MM.1S (cell line): ENCODE data around the gene ATRN.

ENCODE experiments used
- DNase-seq: peaks from one replicate; pipeline ENCODE4 v3.0.0-alpha.2; 2015
- H2AFZ ChIP-seq: fragments of 300-600 bp; sonication (generic); 2 replicates; pipeline ENCODE4 v1.6.0; 2016; ENCODE audit warnings: antibody characterized with exemption, low read length
- H3F3A ChIP-seq: fragments of 300-600 bp; sonication (generic); 2 replicates; pipeline ENCODE4 v1.6.1; 2016; ENCODE audit warnings: mild to moderate bottlenecking, antibody characterized with exemption, low read length, moderate library complexity, mixed read lengths; ENCODE audit not compliant: insufficient read depth
- H3K27ac ChIP-seq: fragments of 300-600 bp; sonication (generic); 2 replicates; pipeline ENCODE4 v1.5.1; 2016; ENCODE audit warnings: mild to moderate bottlenecking, low read length
- H3K27me3 ChIP-seq: fragments of 300-600 bp; sonication (generic); replicated peaks from 2 replicates; pipeline ENCODE4 v1.6.0; 2016; ENCODE audit warnings: low read length; ENCODE audit not compliant: insufficient read depth
- H3K36me3 ChIP-seq: fragments of 300-600 bp; sonication (generic); replicated peaks from 2 replicates; pipeline ENCODE4 v1.6.1; 2016; ENCODE audit warnings: mild to moderate bottlenecking, low read length, mixed read lengths; ENCODE audit not compliant: insufficient read depth
- H3K4me1 ChIP-seq: fragments of 300-600 bp; sonication (generic); 2 replicates; pipeline ENCODE4 v1.6.1; 2016; ENCODE audit warnings: low read length, mixed read lengths
- H3K4me2 ChIP-seq: fragments of 300-600 bp; sonication (generic); 2 replicates; pipeline ENCODE4 v1.6.0; 2016; ENCODE audit warnings: low read depth, low read length
- H3K4me3 ChIP-seq: fragments of 300-600 bp; sonication (generic); 2 replicates; pipeline ENCODE4 v1.5.1; 2016; ENCODE audit warnings: low read length, mixed read lengths
- H3K79me2 ChIP-seq: fragments of 300-600 bp; sonication (generic); 2 replicates; pipeline ENCODE4 v1.6.1; 2016; ENCODE audit warnings: mixed run types, low read length, mixed read lengths
- H3K9ac ChIP-seq: fragments of 300-600 bp; sonication (generic); 2 replicates; pipeline ENCODE4 v1.6.1; 2016; ENCODE audit warnings: low read length, mixed read lengths
- H3K9me2 ChIP-seq: fragments of 300-600 bp; sonication (generic); replicated peaks from 2 replicates; pipeline ENCODE4 v1.6.1; 2016; ENCODE audit warnings: mild to moderate bottlenecking, low read length, mixed read lengths; ENCODE audit not compliant: insufficient read depth
- H3K9me3 ChIP-seq: fragments of 300-600 bp; sonication (generic); replicated peaks from 2 replicates; pipeline ENCODE4 v1.6.1; 2016; ENCODE audit warnings: mild to moderate bottlenecking, low read length, mixed read lengths; ENCODE audit not compliant: insufficient read depth
- H4K20me1 ChIP-seq: fragments of 300-600 bp; sonication (generic); 2 replicates; pipeline ENCODE4 v1.6.1; 2016; ENCODE audit warnings: mild to moderate bottlenecking, low read length, moderate library complexity, mixed read lengths; ENCODE audit not compliant: insufficient read depth
- EZH2 ChIP-seq: fragments of 300-600 bp; sonication (generic); optimal IDR thresholded peaks from 2 replicates; pipeline ENCODE3; 2017; ENCODE audit warnings: low read depth, mild to moderate bottlenecking, antibody characterized with exemption, low read length, mixed read lengths
- EZH2phosphoT487 ChIP-seq: fragments of 300-600 bp; sonication (generic); IDR thresholded peaks from 2 replicates; pipeline ENCODE4 v1.6.1; 2018; ENCODE audit warnings: antibody characterized with exemption, low read length
- TF ChIP-seq, protein P1 (sequence below): fragments of 300-600 bp; sonication (generic); IDR thresholded peaks from 2 replicates; pipeline ENCODE4 v1.5.1; 2016; ENCODE audit warnings: antibody characterized with exemption, low read length, mixed read lengths

The ATRN gene

DNA sequence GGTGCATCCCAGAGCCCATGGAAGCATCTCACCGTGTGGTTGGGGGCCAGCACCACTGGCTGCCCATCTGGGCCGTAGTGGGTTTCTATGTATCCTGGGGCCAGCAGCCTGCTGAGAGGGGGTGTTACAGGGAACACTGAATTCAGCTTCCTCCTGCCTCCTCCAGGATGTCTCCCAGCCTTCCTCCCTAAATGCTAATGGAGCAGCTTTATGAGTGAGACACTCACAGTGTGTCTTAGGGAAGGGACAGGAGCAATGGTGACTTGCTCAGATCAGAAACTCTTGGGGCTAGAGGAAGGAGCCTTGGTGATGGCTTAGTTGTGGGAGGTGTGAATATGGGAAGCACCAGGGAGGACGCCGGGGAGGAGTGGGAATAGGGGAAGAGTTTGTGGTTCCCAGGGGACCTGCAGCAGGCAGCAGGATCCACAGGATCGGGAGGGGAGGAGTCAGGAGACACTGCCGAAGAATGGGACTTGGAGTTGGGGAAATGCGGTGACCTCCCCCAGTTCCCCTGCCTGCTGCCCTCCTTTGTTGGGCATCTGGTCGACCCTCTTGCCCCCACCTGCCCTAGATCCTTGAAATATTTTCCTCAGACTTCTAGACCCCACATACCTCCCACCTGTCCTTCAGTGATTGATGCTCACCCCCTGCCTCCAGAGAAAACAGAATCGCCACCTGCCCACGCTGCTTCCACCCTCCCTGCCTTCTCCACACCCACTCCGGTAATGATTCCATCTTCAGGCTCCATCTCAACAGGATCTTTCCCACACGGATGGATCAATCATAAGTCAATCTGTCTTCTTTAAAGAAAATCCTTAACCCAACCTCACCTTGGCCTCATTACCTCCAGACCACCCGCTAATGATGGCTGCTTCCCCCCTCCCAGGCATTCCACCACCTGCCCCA is 204.4 kb downstream of the ATRN start:
- Histone ChIP-seq H3K9me3 (no peaks in the 10 kb centered on the region), H3K4me3 (no peak overlapping the region), H3K36me3 (no peaks in the 10 kb centered on the region), H3F3A (no peaks in the 10 kb centered on the region), H3K4me1 (no peaks in the 10 kb centered on the region), H4K20me1 (no peaks in the 10 kb centered on the region), H2AFZ (no peak overlapping the region), H3K79me2 (no peaks in the 10 kb centered on the region), H3K27me3 (peaks cover 80% of the 10 kb centered on the region), H3K9ac (no peak overlapping the region), H3K4me2 (no peak overlapping the region), H3K9me2 (no peaks in the 10 kb centered on the region), H3K27ac (no peak overlapping the region)
- TF ChIP-seq EZH2phosphoT487 (no peak), EZH2 (no peak)
- DNase-seq = no peak

DNA sequence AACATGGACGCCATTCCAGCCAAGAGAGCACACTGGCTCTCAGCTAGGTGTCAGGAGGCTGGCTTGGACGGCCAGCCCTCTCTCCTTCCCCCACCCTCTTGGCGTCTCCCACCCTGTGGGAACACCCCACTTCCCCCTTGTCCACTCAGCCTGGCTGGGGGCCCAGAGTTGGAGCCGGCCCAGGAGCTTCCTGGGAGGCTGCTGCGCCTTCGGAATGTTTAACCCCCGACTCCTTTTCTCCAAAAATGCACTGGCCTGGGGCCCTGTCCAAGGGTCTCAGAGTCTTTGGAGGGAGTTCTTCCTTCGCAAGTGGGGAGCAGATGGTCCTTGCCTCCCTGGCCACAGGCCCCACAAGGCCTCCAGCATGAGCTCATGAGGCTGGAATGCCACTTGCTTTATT is 206.9 kb downstream of the ATRN start:
- Histone ChIP-seq H3K36me3 (no peaks in the 10 kb centered on the region), H3K9me2 (no peaks in the 10 kb centered on the region), H3F3A (no peaks in the 10 kb centered on the region), H3K27me3 (peaks cover 85% of the 10 kb centered on the region), H3K9ac (no peak overlapping the region), H3K27ac (no peak overlapping the region), H3K9me3 (no peaks in the 10 kb centered on the region), H3K4me1 (no peaks in the 10 kb centered on the region), H3K4me3 (no peak overlapping the region), H4K20me1 (no peaks in the 10 kb centered on the region), H2AFZ (no peak overlapping the region), H3K4me2 (no peak overlapping the region), H3K79me2 (no peaks in the 10 kb centered on the region)
- no peak for DNase-seq
- no peak for TF ChIP-seq EZH2
- TF ChIP-seq, protein P1, sequence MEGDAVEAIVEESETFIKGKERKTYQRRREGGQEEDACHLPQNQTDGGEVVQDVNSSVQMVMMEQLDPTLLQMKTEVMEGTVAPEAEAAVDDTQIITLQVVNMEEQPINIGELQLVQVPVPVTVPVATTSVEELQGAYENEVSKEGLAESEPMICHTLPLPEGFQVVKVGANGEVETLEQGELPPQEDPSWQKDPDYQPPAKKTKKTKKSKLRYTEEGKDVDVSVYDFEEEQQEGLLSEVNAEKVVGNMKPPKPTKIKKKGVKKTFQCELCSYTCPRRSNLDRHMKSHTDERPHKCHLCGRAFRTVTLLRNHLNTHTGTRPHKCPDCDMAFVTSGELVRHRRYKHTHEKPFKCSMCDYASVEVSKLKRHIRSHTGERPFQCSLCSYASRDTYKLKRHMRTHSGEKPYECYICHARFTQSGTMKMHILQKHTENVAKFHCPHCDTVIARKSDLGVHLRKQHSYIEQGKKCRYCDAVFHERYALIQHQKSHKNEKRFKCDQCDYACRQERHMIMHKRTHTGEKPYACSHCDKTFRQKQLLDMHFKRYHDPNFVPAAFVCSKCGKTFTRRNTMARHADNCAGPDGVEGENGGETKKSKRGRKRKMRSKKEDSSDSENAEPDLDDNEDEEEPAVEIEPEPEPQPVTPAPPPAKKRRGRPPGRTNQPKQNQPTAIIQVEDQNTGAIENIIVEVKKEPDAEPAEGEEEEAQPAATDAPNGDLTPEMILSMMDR = no peak
- TF ChIP-seq EZH2phosphoT487 = no peak

DNA sequence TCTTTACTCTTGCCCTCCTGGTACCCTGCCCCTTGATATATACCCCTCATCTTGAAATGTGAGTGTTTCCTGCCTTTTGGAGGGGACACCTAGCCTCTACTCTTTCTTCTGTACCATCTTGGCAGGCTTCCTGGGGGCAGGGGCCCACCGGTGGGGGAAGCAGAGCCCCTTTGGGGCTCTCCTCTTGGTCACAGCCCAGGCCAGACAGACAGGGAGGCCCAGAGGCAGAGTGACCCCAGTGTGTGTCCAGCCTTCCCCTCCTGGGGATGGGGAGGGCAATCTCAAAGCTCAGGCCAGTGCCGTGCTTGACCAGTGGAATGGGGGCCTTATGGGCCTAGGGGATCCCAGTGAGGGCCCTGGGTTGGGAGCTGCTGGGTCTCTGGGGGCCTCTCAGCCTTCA is 207.4 kb downstream of the ATRN start:
- Histone ChIP-seq H3K9ac (no peak overlapping the region), H3K79me2 (no peaks in the 10 kb centered on the region), H4K20me1 (no peaks in the 10 kb centered on the region), H3K27ac (no peak overlapping the region), H3K4me2 (no peak overlapping the region), H3K4me3 (no peak overlapping the region), H3K9me3 (no peaks in the 10 kb centered on the region), H3K27me3 (peaks cover 81% of the 10 kb centered on the region), H2AFZ (no peak overlapping the region), H3K4me1 (no peaks in the 10 kb centered on the region), H3K9me2 (no peaks in the 10 kb centered on the region), H3F3A (no peaks in the 10 kb centered on the region), H3K36me3 (no peaks in the 10 kb centered on the region)
- DNase-seq = no peak
- TF ChIP-seq, protein P1 = no peak
- TF ChIP-seq EZH2phosphoT487 (no peak), EZH2 (no peak)
